ENCODE results near the gene KCNC3. TPM values are rescaled to one million over a fixed set of nuclear protein-coding genes. Genes with fewer than 3 reads are reported as not detected.

KCNC3 gene
- total RNA-seq, 1 donor from 2014 or later, result 44.3 TPM

GRCh38 chr19:50313812-50314536 lies 15.2 kb downstream of the KCNC3 start:
- ATAC-seq (ENCODE audit: low read depth), result no peak
- intact Hi-C loops (cut with micrococcal nuclease), result no loop called here
- no peak overlapping the region for H3K27ac Mint-ChIP-seq

GRCh38 chr19:50312967-50313811 lies 16.0 kb downstream of the KCNC3 start:
- Mint-ChIP-seq H3K27ac (no peak overlapping the region), H3K9me3 (no peaks in the 10 kb centered on the region), H3K27me3 (peaks cover 52% of the 10 kb centered on the region), H3K4me3 (no peak overlapping the region), H3K4me1 (peaks cover 25% of the 10 kb centered on the region), H3K36me3 (ENCODE audit: low read depth) (no peaks in the 10 kb centered on the region)
- ChIA-PET CTCF (no interaction called here), POLR2A (interaction anchor here (0.5 to 1.0 kb wide), 5 partner anchors 12 to 197 kb away, joined by 3 to 5 read pairs (median 3); partner anchors contain the start of genes KCNC3 and POLD1)
- TF ChIP-seq, protein P1, sequence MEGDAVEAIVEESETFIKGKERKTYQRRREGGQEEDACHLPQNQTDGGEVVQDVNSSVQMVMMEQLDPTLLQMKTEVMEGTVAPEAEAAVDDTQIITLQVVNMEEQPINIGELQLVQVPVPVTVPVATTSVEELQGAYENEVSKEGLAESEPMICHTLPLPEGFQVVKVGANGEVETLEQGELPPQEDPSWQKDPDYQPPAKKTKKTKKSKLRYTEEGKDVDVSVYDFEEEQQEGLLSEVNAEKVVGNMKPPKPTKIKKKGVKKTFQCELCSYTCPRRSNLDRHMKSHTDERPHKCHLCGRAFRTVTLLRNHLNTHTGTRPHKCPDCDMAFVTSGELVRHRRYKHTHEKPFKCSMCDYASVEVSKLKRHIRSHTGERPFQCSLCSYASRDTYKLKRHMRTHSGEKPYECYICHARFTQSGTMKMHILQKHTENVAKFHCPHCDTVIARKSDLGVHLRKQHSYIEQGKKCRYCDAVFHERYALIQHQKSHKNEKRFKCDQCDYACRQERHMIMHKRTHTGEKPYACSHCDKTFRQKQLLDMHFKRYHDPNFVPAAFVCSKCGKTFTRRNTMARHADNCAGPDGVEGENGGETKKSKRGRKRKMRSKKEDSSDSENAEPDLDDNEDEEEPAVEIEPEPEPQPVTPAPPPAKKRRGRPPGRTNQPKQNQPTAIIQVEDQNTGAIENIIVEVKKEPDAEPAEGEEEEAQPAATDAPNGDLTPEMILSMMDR (IDR thresholded peaks at IDR 0.05), result no peak
- ATAC-seq (ENCODE audit: low read depth), result no peak
- DNase-seq, result no peak
- intact Hi-C loops (cut with micrococcal nuclease), result no loop called here

More at GRCh38 chr19:50313812-50314536, 15.2 kb downstream of the KCNC3 start:
- Mint-ChIP-seq H3K4me3 (no peak overlapping the region), H3K36me3 (ENCODE audit: low read depth) (no peaks in the 10 kb centered on the region), H3K4me1 (peaks cover 25% of the 10 kb centered on the region), H3K27me3 (peaks cover 46% of the 10 kb centered on the region), H3K9me3 (no peaks in the 10 kb centered on the region)
- CTCF ChIA-PET, result no interaction called here
- TF ChIP-seq, protein P1 (IDR thresholded peaks at IDR 0.05), result no peak
- POLR2A ChIA-PET, result interaction anchor here (0.6 to 1.0 kb wide), 6 partner anchors 15 to 196 kb away, joined by 3 to 5 read pairs (median 3); partner anchors contain the start of genes KCNC3 and POLD1
- no peak for DNase-seq

DNA sequence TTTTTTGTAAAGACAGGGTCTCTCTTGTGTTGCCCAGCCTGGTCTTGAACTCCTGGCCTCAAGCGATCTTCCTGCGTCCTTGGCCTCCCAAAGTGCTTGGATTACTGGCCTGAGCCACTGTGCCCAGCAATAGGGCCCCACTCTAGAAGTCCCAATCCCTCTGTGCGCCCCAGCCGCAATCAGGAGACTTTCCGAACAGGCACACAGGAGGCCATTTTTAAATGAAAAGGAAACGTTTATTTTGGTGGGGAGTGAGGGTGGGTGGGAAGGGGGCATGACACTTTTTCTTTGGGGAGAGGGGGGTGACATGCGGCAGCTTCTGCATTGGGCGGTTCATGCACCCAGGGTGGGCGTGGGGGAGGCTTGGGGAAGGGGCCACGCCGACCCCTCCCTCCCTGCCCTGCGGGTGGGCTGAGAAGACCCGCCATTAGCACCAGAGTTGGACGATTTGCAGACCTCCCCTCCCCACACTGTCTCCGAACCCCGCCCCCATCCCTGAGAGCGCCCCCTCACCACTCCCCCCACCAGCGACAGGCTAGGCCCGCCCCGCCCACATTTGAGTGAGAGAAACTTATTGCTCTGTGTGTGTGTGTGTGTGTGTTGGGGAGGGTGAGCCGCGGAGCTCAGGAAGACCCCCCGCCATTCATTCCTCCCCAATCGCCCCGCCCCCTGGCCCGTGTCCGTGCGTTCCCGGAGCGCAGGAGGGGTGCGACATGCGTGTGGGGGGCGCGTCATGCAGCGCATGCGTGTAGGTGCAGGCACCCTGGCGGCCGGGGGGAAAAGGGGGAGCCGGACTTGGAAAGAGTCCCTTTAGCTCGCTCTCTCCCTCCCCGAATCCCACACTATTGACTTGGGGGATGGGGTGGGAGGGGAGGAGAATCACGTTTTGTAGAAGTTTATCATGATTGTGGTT lies 17.2 kb downstream of the KCNC3 start:
- Mint-ChIP-seq H3K27ac (no peak overlapping the region), H3K36me3 (ENCODE audit: low read depth) (no peaks in the 10 kb centered on the region), H3K27me3 (peaks cover 57% of the 10 kb centered on the region), H3K9me3 (no peaks in the 10 kb centered on the region), H3K4me1 (peaks cover 25% of the 10 kb centered on the region), H3K4me3 (no peak overlapping the region)
- POLR2A ChIA-PET, result interaction anchor here (0.6 to 0.8 kb wide), 2 partner anchors 14 to 412 kb away, joined by 3 to 13 read pairs; no protein-coding TSS in a partner anchor
- TF ChIP-seq, protein P1 (IDR thresholded peaks at IDR 0.05), result no peak
- intact Hi-C loops (cut with micrococcal nuclease), result no loop called here
- DNase-seq (no peak), ATAC-seq (ENCODE audit: low read depth) (no peak)
- CTCF ChIA-PET, result no interaction called here

DNA sequence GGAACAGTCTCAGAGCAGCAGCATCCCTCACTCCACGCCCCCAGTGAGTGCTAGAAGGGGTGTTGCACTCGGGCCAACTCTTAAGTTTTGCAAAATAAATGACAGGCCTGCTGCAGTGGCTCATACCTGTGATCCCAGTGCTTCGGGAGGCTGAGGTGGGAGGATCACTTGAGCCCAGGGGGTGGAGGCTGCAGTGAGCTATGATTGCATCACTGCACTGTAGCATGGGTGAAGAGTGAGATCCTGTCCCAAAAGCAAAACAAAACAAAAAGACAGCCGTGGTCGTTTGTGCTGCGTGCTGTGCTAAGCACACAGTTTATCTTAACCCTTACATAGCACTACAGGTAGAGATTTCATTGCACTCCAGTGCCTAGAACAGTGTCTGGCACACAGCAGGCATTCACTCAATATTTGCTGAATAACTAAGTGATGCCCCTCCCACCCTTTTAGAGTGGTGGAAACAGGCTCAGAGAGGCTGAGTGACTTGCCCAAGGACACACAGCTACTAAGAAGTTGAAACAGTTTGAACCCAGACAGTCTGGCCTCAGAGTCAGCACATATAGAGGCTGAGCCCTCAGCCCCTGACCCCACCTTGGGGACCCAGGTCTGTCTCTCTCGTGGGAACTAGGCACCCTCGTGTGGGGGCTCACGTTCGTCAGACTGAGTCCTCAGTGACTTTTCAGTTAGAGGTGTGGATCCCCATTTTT lies 18.3 kb downstream of the KCNC3 start:
- CTCF ChIA-PET, result no interaction called here
- Mint-ChIP-seq H3K9me3 (no peaks in the 10 kb centered on the region), H3K4me3 (no peak overlapping the region), H3K4me1 (peaks cover 21% of the 10 kb centered on the region), H3K36me3 (ENCODE audit: low read depth) (no peaks in the 10 kb centered on the region), H3K27ac (no peak overlapping the region), H3K27me3 (peaks cover 53% of the 10 kb centered on the region)
- intact Hi-C loops (cut with micrococcal nuclease), result no loop called here
- POLR2A ChIA-PET, result no interaction called here
- TF ChIP-seq, protein P1 (IDR thresholded peaks at IDR 0.05), result no peak
- DNase-seq (no peak), ATAC-seq (ENCODE audit: low read depth) (no peak)
